Measurements from ENCODE around the gene ANAPC15.
A peak's percentile ranks its signal among the peaks of the same experiment; 100 is the strongest.

ANAPC15 gene

DNA sequence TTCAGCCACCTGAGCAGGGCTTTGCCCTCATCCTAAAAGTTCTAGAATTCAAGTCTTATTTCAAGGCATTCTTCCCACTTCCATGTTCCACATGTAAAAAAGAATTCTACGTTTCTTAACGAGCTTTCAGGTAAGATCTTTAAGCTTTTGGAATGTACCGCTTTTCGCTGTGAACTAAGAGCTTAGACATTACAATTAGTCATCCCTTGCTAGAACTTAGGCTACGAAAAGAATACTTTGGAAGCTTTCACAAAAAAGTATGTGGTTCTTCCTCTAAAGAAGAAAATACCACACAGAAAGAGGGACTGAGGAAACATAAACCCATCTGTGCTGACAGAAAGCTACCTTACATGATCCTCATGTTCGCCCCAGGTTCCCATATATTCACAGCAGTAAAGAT is 34.0 kb downstream of the ANAPC15 start:
- TF ChIP-seq ZNF274 (IDR thresholded peaks at IDR 0.05; ENCODE audit: low read depth, low read length) = no peak
- no peak for TF ChIP-seq YY1 (IDR thresholded peaks at IDR 0.05; ENCODE audit: insufficient read depth, insufficient read length)
- Histone ChIP-seq H3K36me3 (ENCODE audit: insufficient read depth, insufficient read length, low read length) (peaks cover 3% of the 10 kb centered on the region), H3K4me3 (ENCODE audit: insufficient read length, low read depth) (peak overlapping the region; percentile 1), H3K27me3 (ENCODE audit: insufficient read depth, insufficient read length) (no peaks in the 10 kb centered on the region), H3K9me3 (ENCODE audit: insufficient read depth, low read length) (no peaks in the 10 kb centered on the region), H3K4me1 (ENCODE audit: insufficient read depth, insufficient read length) (no peaks in the 10 kb centered on the region), H3K9ac (ENCODE audit: insufficient read length, low read depth) (no peak overlapping the region)
- no peak for DNase-seq (ENCODE audit: low read depth, low spot score)

DNA sequence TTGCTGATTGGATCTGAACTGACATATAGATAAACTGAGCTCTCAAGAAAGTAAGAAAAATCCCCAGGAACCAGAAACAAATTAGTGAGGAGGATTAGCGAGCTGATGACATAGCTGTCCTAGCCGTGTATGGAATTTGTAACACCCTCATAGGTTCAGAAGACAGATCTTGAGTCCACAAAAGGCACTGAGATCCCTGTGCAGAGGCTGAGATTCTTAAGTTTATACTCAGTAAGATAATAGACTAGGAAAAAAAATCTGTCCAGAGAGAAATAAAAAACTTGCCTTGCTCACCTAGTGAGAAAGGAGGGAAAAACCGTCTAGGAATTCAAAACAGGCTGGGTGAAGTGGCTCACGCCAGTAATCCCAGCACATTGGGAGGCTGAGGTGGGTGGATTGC is 36.7 kb downstream of the ANAPC15 start:
- no peak overlapping the region for H3K9ac ChIP-seq (ENCODE audit: insufficient read length, low read depth)
- H3K4me1 ChIP-seq (ENCODE audit: insufficient read depth, insufficient read length) = peaks cover 2% of the 10 kb centered on the region
- H3K4me3 ChIP-seq (ENCODE audit: insufficient read length, low read depth) = no peak overlapping the region
- no peak for DNase-seq (ENCODE audit: low read depth, low spot score)
- TF ChIP-seq YY1 (IDR thresholded peaks at IDR 0.05; ENCODE audit: insufficient read depth, insufficient read length) (no peak), SUZ12 (IDR thresholded peaks at IDR 0.05; ENCODE audit: extremely low read depth, insufficient read depth, insufficient read length) (no peak), ZNF274 (IDR thresholded peaks at IDR 0.05; ENCODE audit: low read depth, low read length) (no peak)
- H3K9me3 ChIP-seq (ENCODE audit: insufficient read depth, low read length) = no peaks in the 10 kb centered on the region
- H3K27me3 ChIP-seq (ENCODE audit: insufficient read depth, insufficient read length) = no peaks in the 10 kb centered on the region
- peaks cover 3% of the 10 kb centered on the region for H3K36me3 ChIP-seq (ENCODE audit: insufficient read depth, insufficient read length, low read length)

DNA sequence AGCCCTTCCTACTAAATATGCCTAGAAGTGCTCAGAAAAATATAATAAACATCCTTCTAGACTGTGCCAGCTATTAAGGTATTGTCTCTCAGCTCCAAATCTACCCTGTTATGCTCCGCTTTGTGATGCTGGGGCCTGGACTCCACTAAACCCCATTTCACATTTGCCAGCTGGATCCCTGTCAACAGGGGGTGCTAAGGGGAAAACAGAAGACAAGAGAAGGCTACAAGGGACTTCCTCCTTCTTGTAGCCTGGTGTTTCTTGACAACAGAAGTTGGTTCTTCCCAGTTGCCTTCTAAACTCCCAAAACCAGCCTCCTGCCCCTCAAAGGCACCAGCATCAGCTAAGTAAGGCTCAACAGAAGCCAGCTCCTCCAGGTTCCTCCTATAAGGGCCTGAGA is 37.4 kb downstream of the ANAPC15 start:
- Histone ChIP-seq H3K4me3 (ENCODE audit: insufficient read length, low read depth) (no peak overlapping the region), H3K27me3 (ENCODE audit: insufficient read depth, insufficient read length) (no peaks in the 10 kb centered on the region), H3K9me3 (ENCODE audit: insufficient read depth, low read length) (no peaks in the 10 kb centered on the region), H3K36me3 (ENCODE audit: insufficient read depth, insufficient read length, low read length) (peaks cover 3% of the 10 kb centered on the region), H3K4me1 (ENCODE audit: insufficient read depth, insufficient read length) (peaks cover 4% of the 10 kb centered on the region), H3K9ac (ENCODE audit: insufficient read length, low read depth) (no peak overlapping the region)
- TF ChIP-seq ZNF274 (IDR thresholded peaks at IDR 0.05; ENCODE audit: low read depth, low read length) (no peak), SUZ12 (IDR thresholded peaks at IDR 0.05; ENCODE audit: extremely low read depth, insufficient read depth, insufficient read length) (no peak), YY1 (IDR thresholded peaks at IDR 0.05; ENCODE audit: insufficient read depth, insufficient read length) (no peak)
- peak; percentile 13 for DNase-seq (ENCODE audit: low read depth, low spot score)

DNA sequence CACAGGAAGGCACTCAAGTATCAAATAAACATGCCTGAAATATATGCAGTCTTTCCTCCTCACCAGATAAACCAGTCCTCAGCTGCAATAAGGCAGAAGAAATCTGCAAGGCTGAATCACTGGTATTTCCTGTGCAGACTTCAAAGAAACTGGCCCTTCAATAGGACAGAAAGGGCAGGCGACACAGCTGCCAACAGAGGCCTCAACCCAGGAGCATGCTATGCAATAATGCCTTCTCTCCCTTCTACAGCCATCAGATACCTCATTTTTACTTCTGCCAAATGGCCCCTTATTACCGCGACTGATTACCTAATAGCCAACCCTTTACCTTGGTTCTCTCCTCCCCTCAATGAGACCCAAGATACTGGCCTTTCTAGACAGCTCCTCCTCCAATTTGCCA is 40.1 kb downstream of the ANAPC15 start:
- Histone ChIP-seq H3K27me3 (ENCODE audit: insufficient read depth, insufficient read length) (no peaks in the 10 kb centered on the region), H3K9ac (ENCODE audit: insufficient read length, low read depth) (no peak overlapping the region), H3K4me3 (ENCODE audit: insufficient read length, low read depth) (no peak overlapping the region), H3K9me3 (ENCODE audit: insufficient read depth, low read length) (no peaks in the 10 kb centered on the region), H3K36me3 (ENCODE audit: insufficient read depth, insufficient read length, low read length) (peaks cover 11% of the 10 kb centered on the region), H3K4me1 (ENCODE audit: insufficient read depth, insufficient read length) (peaks cover 4% of the 10 kb centered on the region)
- no peak for DNase-seq (ENCODE audit: low read depth, low spot score)
- no peak for TF ChIP-seq YY1 (IDR thresholded peaks at IDR 0.05; ENCODE audit: insufficient read depth, insufficient read length)
- TF ChIP-seq SUZ12 (IDR thresholded peaks at IDR 0.05; ENCODE audit: extremely low read depth, insufficient read depth, insufficient read length) = no peak
- no peak for TF ChIP-seq ZNF274 (IDR thresholded peaks at IDR 0.05; ENCODE audit: low read depth, low read length)

DNA sequence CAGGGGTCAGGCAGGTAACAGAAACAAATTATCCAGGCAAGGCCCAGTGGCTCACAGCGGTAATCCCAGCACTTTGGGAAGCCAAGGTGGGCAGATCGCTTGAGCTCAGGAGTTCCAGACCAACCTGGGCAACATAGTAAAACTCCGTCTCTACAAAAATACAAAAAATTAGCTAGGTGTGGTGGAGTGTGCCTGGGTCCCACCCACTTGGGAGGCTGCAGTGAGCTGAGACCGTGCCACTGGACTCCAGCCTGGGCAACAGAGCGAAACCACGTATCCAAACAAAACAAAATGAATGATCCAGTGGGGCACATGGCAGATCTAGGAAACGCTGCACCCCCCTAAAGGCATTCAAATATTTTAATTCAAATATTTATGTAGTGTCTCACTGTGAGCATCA is 42.0 kb downstream of the ANAPC15 start:
- no peak overlapping the region for H3K9ac ChIP-seq (ENCODE audit: insufficient read length, low read depth)

DNA sequence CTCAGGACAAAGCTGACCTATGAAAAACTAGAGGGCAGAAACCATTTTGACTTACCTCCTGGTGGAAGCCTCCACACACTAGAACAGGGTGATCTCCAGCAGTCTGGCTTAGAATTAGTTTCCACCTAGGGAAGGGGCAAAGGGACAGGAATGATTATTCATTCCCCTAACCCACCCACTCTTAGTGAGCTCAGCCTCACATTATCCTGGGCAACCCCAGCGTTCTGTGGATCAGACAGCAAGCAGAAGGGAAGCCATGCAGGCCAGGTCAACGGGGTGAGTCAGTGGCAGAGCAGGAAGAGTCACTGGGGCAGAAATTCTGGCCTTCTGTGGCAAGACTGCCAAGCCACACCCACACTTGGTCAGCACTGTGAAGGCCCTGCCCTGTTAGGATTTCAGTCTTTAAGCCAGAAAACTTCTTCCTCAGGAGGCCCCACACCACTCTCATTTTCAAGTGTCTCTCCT is 42.7 kb downstream of the ANAPC15 start:
- H3K9ac ChIP-seq (ENCODE audit: insufficient read length, low read depth) = no peak overlapping the region
- H3K4me1 ChIP-seq (ENCODE audit: insufficient read depth, insufficient read length) = peaks cover 4% of the 10 kb centered on the region
- H3K36me3 ChIP-seq (ENCODE audit: insufficient read depth, insufficient read length, low read length) = peaks cover 13% of the 10 kb centered on the region
- H3K27me3 ChIP-seq (ENCODE audit: insufficient read depth, insufficient read length) = no peaks in the 10 kb centered on the region
- no peaks in the 10 kb centered on the region for H3K9me3 ChIP-seq (ENCODE audit: insufficient read depth, low read length)
- no peak for TF ChIP-seq YY1 (IDR thresholded peaks at IDR 0.05; ENCODE audit: insufficient read depth, insufficient read length)
- no peak for TF ChIP-seq ZNF274 (IDR thresholded peaks at IDR 0.05; ENCODE audit: low read depth, low read length)
- TF ChIP-seq SUZ12 (IDR thresholded peaks at IDR 0.05; ENCODE audit: extremely low read depth, insufficient read depth, insufficient read length) = no peak
- DNase-seq (ENCODE audit: low read depth, low spot score) = no peak
- H3K4me3 ChIP-seq (ENCODE audit: insufficient read length, low read depth) = no peak overlapping the region

More for the DNA sequence above, 42.0 kb downstream of the ANAPC15 start:
- TF ChIP-seq YY1 (IDR thresholded peaks at IDR 0.05; ENCODE audit: insufficient read depth, insufficient read length) (no peak), SUZ12 (IDR thresholded peaks at IDR 0.05; ENCODE audit: extremely low read depth, insufficient read depth, insufficient read length) (no peak), ZNF274 (IDR thresholded peaks at IDR 0.05; ENCODE audit: low read depth, low read length) (no peak)
- Histone ChIP-seq H3K9me3 (ENCODE audit: insufficient read depth, low read length) (no peaks in the 10 kb centered on the region), H3K4me3 (ENCODE audit: insufficient read length, low read depth) (no peak overlapping the region), H3K36me3 (ENCODE audit: insufficient read depth, insufficient read length, low read length) (peaks cover 13% of the 10 kb centered on the region), H3K27me3 (ENCODE audit: insufficient read depth, insufficient read length) (no peaks in the 10 kb centered on the region), H3K4me1 (ENCODE audit: insufficient read depth, insufficient read length) (peaks cover 4% of the 10 kb centered on the region)
- DNase-seq (ENCODE audit: low read depth, low spot score) = no peak

DNA sequence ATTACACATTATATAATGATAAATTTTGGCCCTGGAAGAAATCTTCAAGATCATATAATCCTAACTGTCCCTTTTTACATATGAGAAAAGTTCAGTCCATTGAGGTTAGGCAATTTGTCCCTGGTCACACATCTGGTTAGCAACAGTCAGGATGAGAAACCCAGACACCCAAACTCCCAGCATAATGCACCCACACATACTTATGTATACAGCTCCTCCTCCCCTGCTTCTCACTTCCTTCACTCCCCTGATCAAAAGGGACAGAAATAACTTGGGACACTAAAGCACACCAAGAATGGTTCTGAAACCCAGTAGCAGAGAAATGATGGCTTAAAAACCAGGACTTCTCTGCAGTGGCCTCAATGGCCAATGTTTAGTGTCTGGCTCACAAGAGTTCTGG is 43.3 kb downstream of the ANAPC15 start:
- H3K9me3 ChIP-seq (ENCODE audit: insufficient read depth, low read length) = no peaks in the 10 kb centered on the region
- no peak for DNase-seq (ENCODE audit: low read depth, low spot score)
- H3K27me3 ChIP-seq (ENCODE audit: insufficient read depth, insufficient read length) = no peaks in the 10 kb centered on the region
- H3K36me3 ChIP-seq (ENCODE audit: insufficient read depth, insufficient read length, low read length) = peaks cover 13% of the 10 kb centered on the region
- no peak overlapping the region for H3K9ac ChIP-seq (ENCODE audit: insufficient read length, low read depth)
- H3K4me1 ChIP-seq (ENCODE audit: insufficient read depth, insufficient read length) = peaks cover 4% of the 10 kb centered on the region
- TF ChIP-seq ZNF274 (IDR thresholded peaks at IDR 0.05; ENCODE audit: low read depth, low read length) (no peak), YY1 (IDR thresholded peaks at IDR 0.05; ENCODE audit: insufficient read depth, insufficient read length) (no peak), SUZ12 (IDR thresholded peaks at IDR 0.05; ENCODE audit: extremely low read depth, insufficient read depth, insufficient read length) (no peak)
- no peak overlapping the region for H3K4me3 ChIP-seq (ENCODE audit: insufficient read length, low read depth)
